DMS153 treated with DMSO at 0.1 percent for 48 hours (cell line): Measurements from ENCODE around the gene ABHD16B.

Experiments
- DNase-seq: peaks from one replicate; lab custom pipeline; 2025; ENCODE audit not compliant: unreplicated experiment; lab: John Stamatoyannopoulos, UW

The ABHD16B gene

DNA sequence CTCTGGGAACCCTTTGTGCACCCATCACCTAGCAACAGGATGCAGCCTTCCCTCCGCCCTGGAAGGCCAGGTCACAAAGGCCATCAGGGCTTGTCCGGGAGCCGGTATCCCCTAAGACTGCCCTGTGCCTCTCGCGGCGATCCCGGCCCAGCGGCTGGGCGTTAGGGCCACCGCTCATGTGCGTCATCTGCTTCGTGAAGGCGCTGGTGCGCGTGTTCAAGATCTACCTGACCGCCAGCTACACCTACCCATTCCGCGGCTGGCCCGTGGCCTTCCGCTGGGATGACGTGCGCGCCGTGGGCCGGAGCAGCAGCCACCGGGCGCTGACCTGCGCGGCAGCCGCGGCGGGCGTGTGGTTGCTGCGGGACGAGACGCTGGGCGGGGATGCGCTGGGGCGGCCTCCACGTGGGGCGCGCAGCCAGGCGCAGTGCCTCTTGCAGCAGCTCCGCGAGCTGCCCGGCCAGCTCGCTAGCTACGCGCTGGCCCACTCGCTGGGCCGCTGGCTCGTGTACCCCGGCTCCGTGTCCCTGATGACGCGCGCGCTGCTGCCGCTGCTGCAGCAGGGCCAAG is at the start of gene ABHD16B:
Gene ABHD16B, plus strand, starts transcription at position 134 of the 570 bp plus-strand sequence. Its CDS starts 43 bp downstream, at position 177.
- no peak for DNase-seq

DNA sequence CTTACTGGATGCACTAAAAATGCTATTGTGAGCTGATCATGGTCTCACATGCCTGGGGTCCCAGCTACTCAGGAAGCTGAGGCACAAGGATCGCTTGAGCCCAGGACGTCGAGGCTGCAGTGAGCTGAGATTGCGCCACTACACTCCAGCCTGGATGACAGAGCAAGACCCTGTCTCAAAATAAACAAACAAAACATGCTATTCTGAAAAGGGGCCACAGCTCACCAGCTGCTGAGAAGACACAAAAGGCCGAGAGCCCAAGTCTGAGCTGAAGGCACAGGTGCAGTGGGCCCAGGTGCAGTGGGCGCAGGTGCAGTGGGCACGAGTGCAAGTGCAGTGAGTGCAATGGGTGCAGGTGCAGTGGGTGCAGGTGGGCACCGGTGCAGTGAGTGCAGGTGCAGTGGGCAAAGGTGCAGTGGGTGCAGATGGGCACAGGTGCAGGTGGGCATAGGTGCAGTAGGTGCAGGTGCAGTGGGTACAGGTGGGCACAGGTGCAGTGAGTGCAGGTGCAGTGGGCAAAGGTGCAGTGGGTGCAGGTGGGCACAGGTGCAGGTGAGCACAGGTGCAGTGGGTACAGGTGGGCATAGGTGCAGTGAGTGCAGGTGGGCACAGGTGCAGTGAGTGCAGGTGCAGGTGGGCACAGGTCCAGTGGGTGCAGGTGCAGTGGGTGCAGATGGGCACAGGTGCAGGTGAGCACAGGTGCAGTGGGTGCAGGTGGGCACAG is 46.2 kb upstream of the ABHD16B start:
- DNase-seq = no peak

DNA sequence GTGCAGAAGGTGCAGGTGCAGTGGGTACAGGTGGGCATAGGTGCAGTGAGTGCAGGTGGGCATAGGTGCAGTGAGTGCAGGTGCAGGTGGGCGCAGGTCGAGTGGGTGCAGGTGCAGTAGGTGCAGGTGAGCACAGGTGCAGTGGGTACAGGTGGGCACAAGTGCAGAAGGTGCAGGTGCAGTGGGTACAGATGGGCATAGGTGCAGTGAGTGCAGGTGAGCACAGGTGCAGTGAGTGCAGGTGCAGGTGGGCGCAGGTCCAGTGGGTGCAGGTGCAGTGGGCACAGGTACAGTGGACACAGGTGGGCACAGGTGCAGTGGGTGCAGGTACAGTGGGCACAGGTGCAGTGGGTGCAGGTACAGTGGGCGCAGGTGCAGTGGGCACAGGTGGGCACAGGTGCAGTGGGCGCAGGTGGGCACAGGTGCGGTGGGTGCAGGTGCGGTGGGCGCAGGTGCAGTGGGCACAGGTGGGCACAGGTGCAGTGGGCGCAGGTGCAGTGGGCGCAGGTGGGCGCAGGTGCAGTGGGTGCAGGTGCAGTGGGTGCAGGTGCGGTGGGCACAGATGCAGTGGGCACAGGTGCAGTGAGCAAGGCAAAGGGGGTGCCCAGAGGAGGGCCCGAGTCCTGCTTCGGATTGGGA is 45.6 kb upstream of the ABHD16B start:
- DNase-seq = no peak

DNA sequence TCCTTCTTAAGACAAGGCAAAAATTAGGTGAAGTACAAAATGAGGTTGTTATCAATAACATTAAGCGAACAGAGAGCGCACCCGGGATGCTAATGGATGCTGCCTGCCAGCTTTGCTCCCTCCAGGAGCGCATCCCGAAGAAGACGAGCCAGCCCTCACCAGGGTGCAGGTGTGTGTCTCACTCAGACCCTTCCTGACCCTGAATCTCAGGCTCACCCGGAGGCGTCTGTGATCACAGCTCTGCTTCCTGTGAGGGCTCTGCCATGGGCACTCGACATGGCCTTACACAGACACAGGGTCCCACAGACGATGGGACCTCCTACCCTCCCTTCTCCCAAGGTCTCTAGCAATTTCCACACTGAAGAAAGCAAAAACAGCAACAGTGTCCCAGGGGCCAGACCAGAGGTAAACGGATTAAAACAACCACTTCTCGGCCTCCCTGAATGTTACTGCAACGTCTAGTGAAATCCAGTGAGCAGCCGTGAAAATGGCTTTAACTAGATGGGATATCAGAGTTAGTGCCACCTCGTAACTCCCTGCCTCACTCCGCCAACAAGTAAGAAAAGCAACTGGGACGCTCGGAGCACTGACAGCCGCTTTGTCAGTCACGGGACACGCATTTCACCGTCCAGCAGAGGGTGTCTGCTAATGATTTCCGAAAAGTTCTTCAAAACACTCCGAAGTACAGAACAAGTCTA is 41.9 kb upstream of the ABHD16B start:
- DNase-seq = no peak

DNA sequence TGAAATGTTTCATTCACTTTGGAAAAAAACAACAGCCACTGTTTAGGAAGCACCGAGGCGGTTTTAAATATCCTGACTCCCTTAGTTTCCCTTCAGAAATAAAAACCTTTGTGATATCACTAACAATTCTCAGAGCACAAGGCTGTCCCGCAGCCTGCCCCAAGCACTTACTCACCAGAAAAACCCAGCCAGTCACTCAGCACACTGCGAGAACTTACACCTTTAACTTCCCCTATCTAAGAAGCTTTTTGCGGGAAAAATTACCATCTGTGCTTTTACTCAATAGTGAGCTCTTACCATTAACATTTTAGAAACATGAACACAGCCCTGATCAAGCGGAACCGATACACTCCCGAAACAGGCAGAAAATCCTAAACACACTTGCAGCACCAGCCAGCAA is 39.5 kb upstream of the ABHD16B start:
- no peak for DNase-seq

DNA sequence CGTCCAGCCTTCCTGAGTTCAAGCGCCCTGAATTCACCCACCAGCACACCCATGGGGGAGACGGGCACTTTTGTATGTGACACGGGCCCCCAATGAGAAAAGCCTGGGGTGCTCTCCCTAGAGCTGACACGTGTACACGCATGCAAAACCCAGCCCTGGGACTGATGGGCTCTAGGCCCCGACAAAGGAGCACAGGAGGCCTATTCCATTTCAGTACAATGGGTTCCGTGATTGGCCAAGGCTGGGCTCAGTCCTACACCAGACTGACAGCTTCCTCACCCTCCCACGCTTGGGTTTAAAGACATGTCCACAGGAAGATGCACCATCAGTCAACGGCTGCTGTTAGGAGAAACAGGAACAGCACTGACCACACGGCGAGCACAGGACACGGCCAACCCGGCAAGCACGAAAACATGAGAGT is 39.0 kb upstream of the ABHD16B start:
- no peak for DNase-seq

DNA sequence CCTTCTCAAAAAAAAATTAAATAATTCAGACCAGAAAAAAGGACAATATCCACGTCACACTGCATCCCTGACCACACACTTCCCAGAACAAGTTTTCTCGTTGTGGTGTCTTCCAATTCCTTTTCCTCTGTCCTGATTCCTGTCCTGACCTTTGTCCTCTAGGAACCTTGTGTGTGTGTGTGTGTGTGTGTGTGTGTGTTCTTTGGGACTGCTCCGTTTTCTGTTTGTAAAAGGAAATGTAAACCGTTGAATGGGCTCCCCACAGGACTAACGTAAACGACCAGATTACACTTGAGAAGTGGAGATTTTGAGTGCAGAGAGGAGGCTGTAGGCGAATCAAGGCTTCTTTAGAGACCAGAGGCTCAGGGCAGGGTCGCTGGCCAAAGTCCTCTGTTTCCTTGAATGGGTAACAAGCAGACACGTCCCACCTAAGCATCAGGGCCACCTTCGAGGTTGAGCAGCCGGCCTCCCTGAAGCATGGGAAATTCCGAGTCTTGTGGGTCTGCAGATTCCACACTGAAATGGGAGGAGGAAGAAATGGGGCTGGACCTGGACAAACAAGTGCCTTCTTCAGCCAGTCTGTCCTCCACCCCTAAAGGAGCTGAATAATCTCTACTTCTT is 37.5 kb upstream of the ABHD16B start:
- DNase-seq = no peak

DNA sequence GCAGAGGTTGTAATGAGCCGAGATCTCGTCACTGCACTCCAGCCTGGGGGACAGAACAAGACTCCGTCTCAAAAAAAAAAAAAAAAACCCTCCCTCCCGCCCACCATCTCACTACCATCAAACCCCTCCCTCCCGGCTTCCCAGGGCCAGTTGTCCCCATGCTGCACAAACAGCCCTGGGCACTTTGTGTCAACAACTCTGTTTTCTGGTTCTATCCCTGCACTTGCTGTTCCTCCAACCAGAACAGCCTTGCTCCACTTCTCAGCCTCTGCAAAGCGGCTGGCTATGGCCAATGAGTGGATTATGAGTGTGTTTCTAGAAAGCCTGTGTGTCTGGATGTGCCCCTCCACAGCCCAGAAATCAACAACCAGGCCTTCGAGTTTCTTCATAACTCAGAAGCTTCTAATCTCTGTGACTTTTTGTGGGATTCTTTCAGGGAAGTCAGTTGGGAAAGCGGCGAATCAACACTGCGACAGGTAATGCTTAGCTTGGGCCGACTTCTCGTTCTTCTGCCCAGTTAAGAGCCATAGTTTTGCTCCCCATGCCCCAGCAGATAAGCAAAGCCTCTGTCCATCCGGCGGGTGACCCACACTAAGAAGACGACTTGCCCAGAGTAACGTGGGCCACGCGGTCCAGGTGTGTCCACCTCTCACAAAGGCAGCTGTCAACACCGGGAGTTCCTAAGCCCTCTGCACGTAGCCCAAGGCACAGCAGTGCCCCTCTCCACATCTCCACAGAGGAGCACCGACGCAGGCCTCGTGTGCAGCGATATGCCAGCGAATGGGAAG is 35.8 kb upstream of the ABHD16B start:
- DNase-seq = no peak

DNA sequence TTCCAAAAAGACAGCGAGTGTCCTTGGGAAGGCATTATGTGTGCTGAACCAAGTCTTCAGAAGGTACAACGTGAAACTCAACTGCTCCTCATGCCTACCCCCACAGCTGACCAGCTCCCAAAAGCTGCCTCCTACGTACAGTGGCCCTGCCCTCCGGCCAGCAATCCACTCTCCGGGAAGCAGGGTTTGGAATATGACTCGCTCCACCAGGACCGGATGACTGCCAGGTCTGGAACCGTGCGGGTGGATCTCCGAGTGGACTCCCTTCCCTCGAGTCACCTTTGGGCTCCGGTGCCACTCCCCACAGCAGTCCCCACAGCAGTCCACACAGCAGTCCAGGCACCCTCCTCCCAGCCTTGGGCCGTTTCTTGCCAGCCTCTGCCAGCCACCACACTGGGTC is 34.5 kb upstream of the ABHD16B start:
- DNase-seq = no peak

DNA sequence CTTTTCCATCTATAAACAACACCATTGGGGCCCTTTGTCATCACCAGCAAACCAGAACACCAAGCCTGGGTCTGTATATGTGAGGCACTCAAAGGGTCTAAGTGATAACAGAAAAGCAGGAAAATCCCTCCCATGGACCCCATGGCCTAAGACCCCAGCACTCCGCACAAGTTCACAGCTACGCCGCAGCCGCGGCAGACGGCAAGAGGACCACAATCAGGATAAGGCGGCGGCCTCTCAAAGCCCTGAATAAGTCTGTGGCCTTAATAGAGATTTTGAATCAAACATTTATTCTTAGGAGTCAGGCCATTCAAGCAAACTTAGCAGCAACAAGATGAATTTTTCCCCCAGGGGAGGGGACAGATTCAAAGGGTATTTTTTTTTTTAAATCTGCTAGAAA is 33.2 kb upstream of the ABHD16B start:
- no peak for DNase-seq

DNA sequence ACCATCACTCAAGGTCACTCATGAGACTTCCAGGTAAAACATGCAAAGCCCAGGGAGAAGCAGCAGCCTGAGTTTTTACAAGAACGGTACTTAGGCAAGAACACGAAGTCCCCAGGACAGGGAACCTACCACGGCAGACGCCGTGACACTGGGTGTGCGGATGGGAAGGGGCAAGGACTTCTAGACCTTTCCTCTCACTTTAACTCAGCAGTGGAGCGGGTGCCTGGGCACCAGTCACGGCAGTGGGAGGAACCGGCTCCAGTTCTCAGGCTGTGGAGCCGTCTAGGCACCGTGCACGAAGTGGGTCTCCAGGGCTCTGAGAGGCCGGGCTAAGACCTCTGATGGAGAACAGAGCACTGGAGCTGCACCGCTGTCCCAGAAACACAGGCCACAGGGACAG is 32.8 kb upstream of the ABHD16B start:
- no peak for DNase-seq

DNA sequence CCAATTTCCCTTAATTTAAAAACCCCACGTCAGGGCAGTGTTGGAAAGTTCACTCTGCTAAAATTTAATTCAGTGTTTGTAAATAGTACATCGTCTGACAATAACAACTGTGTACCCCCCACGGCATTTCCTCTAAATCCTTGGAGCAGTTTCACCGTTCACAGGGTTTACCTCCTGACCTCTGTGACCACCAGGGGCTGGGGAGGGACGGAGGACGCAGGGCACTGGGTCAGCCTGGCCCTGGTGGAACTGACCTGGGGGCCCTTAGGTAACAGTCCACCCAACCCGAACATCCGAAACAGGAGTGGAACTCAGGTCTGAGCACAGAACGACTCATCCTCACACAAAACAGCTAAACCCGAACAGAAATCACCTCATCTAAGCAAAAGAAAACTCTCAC is 32.3 kb upstream of the ABHD16B start:
- no peak for DNase-seq

DNA sequence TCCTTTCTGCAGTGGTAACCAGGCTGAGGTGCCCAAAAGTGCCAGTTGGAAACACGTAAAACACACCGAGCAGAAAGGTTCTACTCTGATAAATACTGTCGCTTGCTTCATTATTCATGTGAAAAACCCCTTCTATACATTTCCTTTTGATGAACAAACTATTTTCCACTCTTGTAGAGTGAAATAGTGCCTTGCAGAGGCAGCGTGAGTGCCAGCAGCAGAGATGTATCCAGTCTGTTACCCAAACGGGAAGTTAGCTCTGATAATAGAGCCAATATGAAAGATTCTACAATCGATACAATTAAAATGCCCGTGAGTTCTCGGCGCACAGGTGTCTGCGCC is 31.7 kb upstream of the ABHD16B start:
- DNase-seq = no peak

DNA sequence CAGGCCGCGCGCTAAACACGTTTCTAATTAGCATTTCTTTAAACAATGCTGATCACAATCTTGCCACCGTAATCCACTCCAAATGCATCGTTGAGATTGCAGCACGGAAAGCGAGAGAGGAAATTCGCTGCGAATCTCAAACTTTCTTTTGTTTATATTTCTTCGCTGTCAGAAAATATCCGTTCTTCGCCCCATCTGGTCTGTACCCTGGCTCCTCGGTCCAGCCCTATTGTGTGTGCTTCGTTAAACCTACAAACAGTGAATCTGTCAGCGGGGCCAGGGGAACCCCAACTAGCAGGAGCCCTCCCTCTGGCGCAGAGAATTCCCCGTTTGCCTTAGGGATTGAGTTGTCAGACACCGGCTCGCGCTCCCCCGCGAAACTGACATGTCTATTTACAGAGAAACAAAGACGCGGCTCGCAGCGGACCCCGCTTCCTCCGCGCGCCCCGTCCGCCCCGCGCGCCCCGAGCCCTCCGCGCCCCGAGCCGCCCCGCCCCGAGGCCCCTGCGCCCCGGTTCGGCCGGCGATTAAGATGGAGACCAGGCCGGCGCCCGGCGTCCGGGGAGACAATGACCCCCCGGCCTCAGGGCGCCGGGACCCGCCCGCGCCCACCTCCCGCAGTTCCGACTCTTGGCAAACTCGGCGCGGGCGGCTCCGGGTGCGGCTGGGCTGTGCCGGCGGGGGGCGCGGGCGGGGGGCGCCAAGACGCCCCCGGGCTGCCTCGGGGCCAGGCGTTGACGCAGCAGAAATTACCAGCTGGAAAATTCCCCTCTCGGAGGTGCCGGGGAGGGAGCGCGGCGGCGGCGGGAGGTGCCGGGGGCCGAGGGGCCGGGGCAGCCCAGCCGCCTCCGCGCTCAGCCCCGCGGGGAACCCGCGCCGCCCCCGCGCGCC is 31.1 kb upstream of the ABHD16B start:
- DNase-seq = no peak

DNA sequence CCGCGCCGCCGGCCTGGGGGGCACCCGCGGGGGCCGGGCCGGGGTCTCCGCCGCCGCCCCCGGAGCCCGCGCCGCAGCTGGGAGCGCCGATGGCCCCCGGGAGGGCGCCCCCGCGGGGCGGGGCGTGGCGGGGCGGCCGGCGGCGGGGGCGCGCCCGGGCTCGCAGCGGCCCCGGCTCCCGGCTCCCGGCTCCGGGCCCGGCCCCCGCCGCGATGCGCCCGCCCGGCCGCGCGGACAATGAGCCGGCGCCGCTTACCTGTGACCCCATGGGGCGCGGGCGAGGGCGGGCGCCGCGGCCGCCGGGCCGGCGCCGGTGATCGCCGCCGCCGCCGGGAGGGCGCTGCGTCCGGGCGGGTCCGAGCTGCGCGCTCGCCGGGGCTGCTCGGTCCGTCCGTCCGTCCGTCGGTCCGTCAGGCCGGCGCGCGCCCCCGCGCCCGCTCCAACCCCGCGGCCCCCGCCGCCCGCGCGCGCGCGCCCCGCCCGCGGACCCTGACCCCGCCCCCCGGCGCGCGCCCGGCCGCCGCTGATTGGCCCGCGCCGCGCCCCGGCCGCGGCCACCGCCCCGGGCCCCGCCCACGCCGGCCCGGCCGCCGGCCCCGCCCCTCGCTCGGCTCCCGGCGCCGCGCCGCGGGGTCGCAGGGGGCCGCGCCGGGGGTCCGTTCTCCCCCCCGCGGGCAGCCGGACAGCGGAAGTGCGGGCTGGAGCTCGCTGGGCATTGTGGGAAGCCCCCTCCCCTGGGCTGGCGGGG is 30.3 kb upstream of the ABHD16B start, which contains the start of gene ZBTB46:
Gene ZBTB46, minus strand, starts transcription at position 424 of the 748 bp plus-strand sequence. CDS start 40,507 bp downstream, outside the sequence.
- DNase-seq = no peak

DNA sequence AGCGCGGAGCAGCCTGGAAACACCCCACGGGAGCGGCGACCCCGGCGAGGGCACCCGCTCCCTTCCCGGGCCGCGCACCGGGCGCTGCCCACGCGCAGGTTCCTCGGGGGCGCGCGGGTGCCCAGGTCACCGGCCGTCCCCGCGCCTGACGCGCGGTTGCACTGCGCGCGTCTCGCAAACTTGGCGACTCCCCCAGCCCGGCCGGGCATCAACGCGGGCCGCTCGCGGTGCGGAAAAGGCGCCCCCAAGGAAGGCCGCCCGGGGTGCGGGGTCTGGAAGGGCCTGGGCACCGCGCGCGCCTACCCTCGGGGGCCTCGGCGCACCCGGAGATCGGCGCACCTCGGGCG is 29.7 kb upstream of the ABHD16B start:
- DNase-seq = no peak

DNA sequence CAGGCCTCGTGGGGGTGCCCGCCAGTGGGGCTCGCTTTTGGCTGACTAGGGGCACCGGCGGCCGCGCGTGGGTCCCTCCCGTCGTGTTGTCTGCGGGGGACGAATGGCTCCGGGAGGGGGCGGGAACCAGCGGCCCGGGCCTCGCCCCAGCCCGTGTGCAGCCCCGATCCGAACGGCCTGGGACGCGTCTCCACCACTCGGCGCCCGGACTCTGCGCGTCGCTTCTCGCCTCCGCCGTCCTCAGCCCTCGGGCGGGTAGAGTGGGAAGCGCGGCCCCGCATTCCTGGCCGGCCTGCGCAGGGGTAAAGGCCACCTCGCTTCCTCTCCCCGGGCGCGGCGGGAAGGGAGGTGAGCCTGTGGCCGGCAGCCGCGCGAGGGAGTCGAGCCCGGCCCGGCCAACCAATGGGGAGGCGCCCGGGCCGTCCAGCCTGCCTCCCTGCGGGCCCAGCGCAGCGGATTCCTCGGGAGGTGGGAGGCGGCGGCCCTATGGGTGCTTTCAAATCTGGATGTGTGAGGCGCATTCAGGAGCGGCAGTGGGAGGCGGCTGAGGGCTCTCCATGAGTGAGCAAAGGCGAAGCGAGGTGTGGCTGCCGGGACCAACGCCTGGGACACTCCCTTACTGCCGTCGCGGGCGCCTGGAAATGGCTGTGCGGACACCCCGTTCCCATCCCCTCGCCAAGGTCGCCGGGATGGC is 29.2 kb upstream of the ABHD16B start:
- DNase-seq = no peak

DNA sequence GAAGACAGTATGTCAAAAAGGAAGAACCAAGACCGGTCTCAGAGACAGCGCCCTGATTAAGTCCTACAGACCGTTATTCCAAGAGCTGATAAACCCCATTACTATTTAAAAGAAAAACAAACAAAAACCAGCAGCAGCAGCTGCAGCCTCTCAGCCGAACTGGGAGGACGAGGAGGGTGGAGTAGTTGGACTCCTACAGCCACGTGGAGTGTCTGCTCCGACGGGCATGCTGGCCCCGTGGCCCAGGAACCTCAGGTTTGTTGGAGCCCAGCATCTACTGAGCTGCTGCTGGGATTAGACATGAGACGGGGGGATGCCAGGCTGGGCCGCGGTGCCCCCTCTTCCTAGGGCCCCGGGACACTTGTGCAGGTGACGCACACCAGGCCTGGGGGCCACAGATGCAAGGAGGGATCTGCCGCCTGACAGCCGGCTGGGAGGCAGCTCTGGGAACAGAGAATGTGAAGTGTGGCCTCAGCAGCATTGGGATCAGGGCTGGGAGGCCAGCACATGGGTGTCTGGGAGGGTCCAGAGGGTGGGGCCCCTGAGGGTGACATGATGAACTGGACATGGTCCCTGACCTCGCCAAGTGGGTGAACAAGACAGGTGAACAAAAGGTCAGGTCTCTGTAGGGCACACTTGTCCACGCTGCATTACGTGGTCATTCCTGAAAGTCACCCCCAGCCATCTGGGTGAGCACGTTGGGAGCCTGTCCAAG is 27.4 kb upstream of the ABHD16B start:
- no peak for DNase-seq
